Activated effector memory CD4-positive, alpha-beta T cell treated with anti-CD3 and anti-CD28 coated beads, Interleukin-2, amount 50 U/mL, for 16 hours (primary cell): ENCODE data around the gene TMCC3.
"Not testable (repeated sequence)": the region's sequence is repeated elsewhere in the genome, so short reads cannot be mapped to it uniquely, and the experiment has no call there.

Experiments used
- DNase-seq: peaks from one replicate; pipeline ENCODE4 v3.0.0-alpha.2; 2020

Gene TMCC3, protein sequence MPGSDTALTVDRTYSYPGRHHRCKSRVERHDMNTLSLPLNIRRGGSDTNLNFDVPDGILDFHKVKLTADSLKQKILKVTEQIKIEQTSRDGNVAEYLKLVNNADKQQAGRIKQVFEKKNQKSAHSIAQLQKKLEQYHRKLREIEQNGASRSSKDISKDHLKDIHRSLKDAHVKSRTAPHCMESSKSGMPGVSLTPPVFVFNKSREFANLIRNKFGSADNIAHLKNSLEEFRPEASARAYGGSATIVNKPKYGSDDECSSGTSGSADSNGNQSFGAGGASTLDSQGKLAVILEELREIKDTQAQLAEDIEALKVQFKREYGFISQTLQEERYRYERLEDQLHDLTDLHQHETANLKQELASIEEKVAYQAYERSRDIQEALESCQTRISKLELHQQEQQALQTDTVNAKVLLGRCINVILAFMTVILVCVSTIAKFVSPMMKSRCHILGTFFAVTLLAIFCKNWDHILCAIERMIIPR

GRCh38 chr12:94650143-94651056, at the start of gene TMCC3:
Gene TMCC3 (minus strand): TSS chr12:94650557. CDS start chr12:94650430, 127 bp downstream.
- DNase-seq: peak; percentile 64

GRCh38 chr12:94699801-94700200, 49.4 kb upstream of the TMCC3 start:
- DNase-seq: no peak

DNA sequence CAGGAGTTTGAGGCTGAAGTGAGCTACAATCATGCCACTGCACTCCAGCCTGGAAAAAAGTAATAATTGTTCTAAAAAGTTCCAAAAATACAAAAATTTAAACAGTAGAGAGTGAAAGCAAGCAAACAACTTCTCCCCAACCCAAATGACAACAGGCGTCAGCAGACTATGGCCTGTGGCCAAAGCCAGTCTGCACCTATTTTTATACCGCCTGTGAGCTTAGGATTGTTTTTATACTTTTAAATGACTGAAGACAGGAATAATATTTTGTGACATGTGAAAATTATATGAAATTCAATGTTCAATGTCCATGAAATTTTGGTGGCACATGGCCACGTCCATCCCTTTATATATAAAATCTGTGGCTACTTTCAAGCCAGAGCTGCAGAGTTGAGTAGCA, 48.2 kb upstream of the TMCC3 start:
- DNase-seq: no peak

- no peak for DNase-seq
These were observed 47.3 kb upstream of the TMCC3 start for GRCh38 chr12:94697631-94698030.

GRCh38 chr12:94694732-94695131, 44.4 kb upstream of the TMCC3 start:
- no peak for DNase-seq

- DNase-seq: not testable (repeated sequence)
These were observed 42.5 kb upstream of the TMCC3 start for GRCh38 chr12:94692826-94693225.

DNA sequence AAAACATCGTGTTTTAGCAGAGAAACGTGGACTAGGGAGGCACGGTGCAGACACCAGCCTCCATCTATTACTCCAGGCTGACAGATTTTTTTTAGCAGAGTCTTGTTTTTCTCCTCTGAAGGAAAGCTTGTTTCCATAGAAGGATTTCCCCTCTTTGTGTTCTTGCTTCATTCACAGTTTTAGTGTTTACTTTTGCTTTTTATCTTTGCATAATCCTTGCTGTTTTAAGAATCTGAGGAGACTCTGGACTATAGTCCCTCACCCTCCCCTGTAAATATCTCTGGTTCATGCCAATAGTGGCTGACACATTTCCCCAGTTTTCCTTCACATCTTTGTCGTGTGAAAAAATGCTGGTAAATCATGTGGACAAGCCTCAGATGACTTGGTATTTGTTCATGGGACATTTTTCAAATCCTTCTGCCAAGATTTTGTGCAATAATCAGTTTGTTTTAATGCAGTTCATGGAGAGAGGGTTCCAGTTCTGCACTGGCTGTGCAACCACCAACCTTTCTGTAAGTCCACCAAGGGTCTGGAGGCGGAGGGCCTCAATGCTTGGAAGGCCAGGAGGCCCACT, 39.9 kb upstream of the TMCC3 start:
- DNase-seq: no peak

DNA sequence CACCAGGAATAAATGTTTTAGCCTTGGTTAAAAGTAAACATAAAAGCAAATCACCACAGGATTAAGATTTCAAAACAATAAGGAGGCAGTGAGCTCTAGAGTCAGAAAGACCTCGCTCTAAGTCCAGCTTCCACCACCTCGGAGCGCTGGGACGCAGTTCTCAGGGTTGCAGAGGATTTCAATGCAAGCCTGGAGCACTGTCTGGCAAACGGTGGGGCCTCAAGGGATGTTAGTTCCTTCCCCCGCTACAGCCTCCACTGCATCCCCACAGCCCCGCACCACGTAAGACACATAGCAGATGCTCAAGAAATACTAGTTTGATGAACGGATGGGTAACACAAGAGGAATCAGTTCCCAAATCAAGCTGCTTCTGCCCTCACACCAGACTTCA, 39.3 kb upstream of the TMCC3 start:
- no peak for DNase-seq

- DNase-seq: no peak
These were observed 38.8 kb upstream of the TMCC3 start for GRCh38 chr12:94689002-94689645.

DNA sequence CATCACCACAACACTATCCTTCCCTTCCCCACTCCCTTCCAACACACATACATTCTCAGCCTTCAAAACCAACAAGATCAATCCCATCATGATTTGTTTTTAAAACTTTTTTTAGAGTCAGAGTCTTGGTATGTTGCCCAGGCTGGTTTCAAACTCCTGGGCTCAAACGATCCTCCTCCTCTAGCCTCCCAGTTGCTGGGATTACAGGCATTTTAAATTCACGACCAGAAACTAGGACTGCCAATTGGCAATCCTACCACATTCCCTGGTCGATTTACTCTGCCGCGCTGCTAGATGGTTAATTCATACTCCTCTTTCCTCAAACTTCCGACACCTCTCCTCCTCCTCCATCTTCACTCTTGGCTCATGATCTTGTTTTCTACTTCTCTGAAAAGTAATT, 37.5 kb upstream of the TMCC3 start:
- DNase-seq: no peak

DNA sequence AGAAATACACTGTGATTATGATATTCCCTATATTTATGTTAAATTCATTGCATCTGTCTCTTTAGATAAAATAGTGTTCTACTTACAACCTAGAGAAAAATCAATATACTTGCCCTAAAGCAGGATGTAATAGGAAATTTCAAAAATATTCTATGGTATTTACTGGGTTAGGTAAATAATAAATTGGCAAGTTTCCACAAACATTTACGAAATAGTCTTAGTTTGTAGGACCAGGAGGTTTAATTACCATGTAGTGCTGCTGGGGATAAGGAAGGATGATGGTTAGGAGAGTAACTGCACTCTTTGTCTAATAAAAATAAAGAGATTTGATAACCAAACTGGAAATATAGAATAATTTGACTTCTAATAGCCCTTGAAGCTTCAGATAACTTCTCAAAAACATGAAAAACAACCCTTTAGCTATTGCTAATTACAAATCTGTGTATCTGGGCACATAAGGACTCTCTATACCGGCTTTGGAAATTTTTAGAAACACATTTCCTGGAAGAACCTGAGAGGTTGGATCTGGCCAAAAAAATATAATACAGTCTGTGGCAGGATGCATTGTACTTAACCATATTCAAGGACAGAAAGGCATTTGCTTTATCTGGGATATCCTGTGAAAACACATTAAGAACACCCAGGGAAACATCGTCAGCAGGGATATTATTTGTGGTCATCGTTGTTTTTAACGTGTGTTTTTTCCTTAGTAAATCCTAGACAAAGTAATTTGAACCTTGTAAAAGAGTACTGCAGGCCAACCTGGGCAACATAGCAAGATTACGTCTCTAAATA, 36.7 kb upstream of the TMCC3 start:
- DNase-seq: no peak

DNA sequence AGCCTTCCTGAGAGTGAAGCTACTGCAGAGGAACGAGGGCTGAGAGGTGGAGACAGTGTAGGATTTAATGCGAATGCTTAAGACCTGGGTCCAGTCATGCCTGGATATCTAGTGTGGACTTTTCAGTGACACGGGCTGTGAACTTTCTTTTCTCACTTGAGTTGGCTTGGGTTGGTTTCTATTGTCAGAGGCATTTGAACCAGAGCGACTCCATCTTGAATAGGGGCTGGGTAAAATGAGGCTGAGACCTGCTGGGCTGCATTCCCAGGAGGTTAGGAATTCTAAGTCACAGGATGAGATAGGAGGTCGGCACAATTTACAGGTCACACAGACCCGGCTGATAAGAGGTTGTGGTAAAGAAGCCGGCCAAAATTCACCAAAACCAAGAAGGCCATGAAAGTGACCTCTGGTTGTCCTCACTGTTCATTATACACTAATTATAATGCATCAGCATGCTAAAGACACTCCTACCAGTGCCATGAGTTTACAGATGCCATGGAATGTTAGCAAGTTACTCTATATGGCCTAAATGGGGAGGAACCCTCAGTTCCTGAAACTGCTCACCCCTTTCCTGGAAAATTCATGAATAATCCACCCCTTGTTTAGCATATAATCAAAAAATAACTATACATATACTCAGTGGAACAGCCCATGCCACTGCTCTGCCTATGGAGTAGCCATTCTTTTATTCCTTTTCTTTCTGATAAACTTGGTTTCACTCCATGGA, 34.2 kb upstream of the TMCC3 start:
- DNase-seq: no peak

DNA sequence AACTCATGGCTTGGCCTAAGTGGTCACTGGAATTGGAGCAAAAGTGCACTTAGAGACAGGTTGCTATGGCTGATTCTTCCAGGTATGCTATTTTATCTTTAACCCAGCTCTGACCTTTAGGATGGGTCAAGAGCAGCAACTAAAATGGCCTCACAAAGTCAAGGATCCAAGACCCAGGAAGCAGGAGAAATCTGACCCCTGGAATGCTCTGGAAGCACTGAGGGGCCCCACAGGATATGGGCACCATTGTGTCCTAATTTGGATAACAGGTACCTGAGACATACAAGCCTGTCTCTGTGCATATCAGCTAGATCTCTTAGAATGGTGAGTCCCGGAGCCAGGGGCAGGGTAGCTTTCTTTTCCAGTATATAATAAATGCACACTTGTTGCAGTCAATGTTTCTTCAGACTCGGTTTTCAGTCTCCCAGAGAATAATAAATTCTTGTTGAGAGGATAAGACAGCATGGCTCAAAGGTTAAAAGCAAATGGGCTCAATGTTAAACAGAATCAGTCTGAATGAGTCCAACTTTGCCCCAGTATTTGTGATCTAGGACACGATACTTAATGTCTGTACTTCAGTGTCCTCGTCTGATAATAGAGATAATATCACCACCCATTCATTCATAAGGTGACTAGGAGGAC, 29.3 kb upstream of the TMCC3 start:
- DNase-seq: no peak

- no peak for DNase-seq
These were observed 28.5 kb upstream of the TMCC3 start for GRCh38 chr12:94678849-94679248.

DNA sequence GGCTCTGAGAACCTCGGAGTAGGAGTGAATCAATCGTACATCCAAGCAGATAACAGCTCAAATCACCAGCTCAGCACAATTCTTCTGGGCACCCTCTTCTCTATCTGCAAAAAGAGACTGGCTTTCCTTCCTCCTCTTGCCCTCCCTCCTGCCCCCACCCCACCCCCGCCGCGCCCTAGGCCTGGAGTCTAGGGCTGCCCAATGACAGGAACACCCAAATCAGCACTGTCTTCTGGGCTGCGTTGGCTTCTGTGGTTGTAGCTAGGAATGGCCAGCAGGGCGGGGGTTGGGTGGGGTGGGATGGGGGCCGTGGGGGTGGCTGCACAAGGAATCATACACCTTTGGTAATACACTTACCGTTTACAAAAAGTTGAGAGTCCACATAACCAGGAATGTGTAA, 28.0 kb upstream of the TMCC3 start:
- DNase-seq: no peak

DNA sequence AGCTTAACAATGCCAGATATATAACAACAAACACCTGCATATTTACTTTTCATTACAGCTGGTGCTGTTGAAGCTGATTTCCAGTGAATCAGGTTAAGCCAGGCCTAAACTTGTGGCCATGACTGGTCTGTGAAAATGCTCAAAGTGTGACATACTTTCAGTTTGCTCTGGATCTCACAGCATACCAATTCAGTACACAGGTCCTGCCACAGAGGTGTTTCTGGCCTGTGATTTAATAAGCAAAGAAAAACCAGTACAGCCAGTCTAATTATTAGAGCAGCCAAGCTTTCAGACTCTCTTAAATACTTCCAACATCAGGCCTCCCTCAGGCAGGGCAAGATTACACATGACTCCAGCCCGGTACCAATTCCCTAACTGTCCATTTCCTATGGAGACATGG, 27.4 kb upstream of the TMCC3 start:
- no peak for DNase-seq

- DNase-seq: no peak
These were observed 26.6 kb upstream of the TMCC3 start for GRCh38 chr12:94676922-94677321.

- DNase-seq: no peak
These were observed 25.8 kb upstream of the TMCC3 start for GRCh38 chr12:94676031-94676641.

DNA sequence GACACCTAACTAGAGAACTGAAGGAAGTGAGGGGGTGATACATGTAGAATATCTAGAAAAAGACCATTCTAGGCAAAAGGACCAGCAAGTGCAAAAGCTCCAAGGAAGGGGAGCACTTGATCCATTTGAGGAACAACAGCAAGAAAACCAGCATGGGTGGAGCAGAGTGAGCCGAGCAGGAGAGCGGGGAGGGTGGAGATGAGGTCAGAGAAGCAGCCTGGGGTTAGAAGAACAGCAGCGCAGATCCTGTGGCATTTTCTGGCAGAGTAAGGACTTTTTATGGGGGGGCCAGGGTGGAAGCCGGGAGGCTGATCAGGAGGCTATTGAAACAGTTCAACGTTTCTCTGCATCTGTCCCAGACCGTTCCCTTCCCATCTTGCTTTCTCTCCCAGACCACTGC, 24.5 kb upstream of the TMCC3 start:
- DNase-seq: no peak

DNA sequence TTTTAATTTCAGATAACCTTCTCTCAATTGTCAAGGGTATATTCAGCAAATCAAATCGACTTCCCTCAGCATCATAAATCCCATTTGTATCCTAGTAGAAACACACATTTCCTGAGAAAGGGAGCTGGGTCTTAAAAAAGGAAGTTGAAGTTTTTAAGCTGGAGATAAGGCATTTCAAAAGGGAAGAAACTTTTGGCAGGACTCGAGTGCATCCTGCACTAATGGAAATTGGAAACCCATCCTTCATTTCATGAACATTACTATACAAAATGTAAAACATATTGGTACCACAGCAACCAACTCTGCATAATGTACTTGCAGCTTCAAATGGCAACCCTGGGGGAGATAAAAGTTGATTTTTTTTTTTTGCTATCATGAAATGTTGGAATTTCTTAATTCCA, 23.7 kb upstream of the TMCC3 start:
- no peak for DNase-seq
